KMS-11 (cell line): ENCODE measurements around the gene WDR62.

Experiments used
- H2AFZ ChIP-seq: fragments of 200-600 bp; sonication (generic); 2 replicates; pipeline ENCODE4 v1.6.1; 2016; ENCODE audit warnings: antibody characterized with exemption, mixed run types, low read depth
- H3K27ac ChIP-seq: fragments of 200-600 bp; sonication (generic); 2 replicates; pipeline ENCODE4 v1.6.1; 2016; ENCODE audit warnings: mild to moderate bottlenecking, mixed run types
- H3K27me3 ChIP-seq: fragments of 200-600 bp; sonication (generic); 2 replicates; pipeline ENCODE4 v1.6.1; 2017; ENCODE audit warnings: mild to moderate bottlenecking, low read depth, mixed run types, moderate library complexity; ENCODE audit not compliant: insufficient read depth
- H3K36me3 ChIP-seq: fragments of 200-600 bp; sonication (generic); 2 replicates; pipeline ENCODE4 v1.6.1; 2017; ENCODE audit warnings: mild to moderate bottlenecking, mixed run types; ENCODE audit not compliant: insufficient read depth
- H3K4me1 ChIP-seq: fragments of 200-600 bp; sonication (generic); 2 replicates; pipeline ENCODE4 v1.6.1; 2016; ENCODE audit warnings: mild to moderate bottlenecking, low read depth, mixed run types; ENCODE audit not compliant: poor library complexity, severe bottlenecking
- H3K4me2 ChIP-seq: fragments of 200-600 bp; sonication (generic); 2 replicates; pipeline ENCODE4 v1.7.0; 2016; ENCODE audit warnings: mild to moderate bottlenecking, mixed run types
- H3K4me3 ChIP-seq: fragments of 200-600 bp; sonication (generic); IDR thresholded peaks from 2 replicates; pipeline ENCODE4 v1.6.1; 2017; ENCODE audit warnings: low read depth, low read length, mixed read lengths; ENCODE audit not compliant: insufficient read depth
- H3K79me2 ChIP-seq: fragments of 200-600 bp; sonication (generic); 2 replicates; pipeline ENCODE4 v1.6.1; 2016; ENCODE audit warnings: low read depth, mixed run types; ENCODE audit not compliant: insufficient read depth
- H3K9ac ChIP-seq: fragments of 200-600 bp; sonication (generic); 2 replicates; pipeline ENCODE4 v1.6.1; 2016; ENCODE audit warnings: mild to moderate bottlenecking, mixed run types
- H4K20me1 ChIP-seq: fragments of 200-600 bp; sonication (generic); 2 replicates; pipeline ENCODE4 v1.6.1; 2016; ENCODE audit warnings: mild to moderate bottlenecking, mixed run types; ENCODE audit not compliant: insufficient read depth
- TF ChIP-seq, protein P1 (sequence below): fragments of 200-600 bp; sonication (generic); conservative IDR thresholded peaks from 2 replicates; pipeline ENCODE4 v1.6.1; 2017; ENCODE audit warnings: low read depth, mild to moderate bottlenecking, antibody characterized with exemption, low read length, moderate library complexity, mixed read lengths

WDR62 gene

DNA sequence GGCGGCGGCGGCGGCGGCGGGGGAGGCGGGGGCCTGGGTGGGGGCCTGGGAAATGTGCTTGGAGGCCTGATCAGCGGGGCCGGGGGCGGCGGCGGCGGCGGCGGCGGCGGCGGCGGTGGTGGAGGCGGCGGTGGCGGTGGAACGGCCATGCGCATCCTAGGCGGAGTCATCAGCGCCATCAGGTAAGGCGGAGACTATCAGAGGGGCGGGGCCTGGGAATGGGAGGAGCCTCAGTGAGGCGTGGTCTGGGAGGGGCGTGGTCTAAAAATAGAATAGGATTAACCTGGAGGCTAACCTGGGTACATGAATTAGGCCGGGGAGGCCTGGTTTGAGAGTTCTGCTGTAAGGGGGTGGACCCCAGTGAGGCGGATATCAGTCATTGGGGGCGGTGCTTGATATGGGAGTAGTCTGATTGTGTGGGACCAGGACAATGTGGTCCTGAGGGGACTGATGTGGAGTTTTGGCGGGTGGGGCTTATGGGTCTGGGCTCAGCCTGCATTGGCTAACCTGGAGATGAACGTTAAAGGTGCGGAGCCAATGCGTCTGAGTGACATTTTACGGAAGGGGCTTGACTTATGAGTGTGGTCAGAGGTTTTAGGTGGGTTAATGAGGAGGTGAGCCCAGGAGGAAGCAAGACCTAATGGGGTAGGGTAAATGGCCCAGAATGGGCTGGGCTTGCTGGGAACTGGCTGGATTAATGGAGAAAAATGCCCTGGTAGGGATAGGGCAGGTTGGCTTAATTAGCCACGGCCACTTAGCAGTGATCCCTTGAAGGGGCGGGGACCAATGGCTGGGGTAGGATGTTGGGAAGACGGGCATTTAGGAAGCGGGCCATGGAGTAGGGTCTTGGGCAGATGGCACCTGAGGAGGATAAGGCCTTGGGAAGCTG is 86.6 kb downstream of the WDR62 start:
- H3K4me1 ChIP-seq, result peaks cover 36% of the 10 kb centered on the region
- H3K79me2 ChIP-seq, result peaks cover 18% of the 10 kb centered on the region; the same call in 1 of the 2 replicates
- H3K27me3 ChIP-seq, result no peaks in the 10 kb centered on the region
- TF ChIP-seq, protein P1, sequence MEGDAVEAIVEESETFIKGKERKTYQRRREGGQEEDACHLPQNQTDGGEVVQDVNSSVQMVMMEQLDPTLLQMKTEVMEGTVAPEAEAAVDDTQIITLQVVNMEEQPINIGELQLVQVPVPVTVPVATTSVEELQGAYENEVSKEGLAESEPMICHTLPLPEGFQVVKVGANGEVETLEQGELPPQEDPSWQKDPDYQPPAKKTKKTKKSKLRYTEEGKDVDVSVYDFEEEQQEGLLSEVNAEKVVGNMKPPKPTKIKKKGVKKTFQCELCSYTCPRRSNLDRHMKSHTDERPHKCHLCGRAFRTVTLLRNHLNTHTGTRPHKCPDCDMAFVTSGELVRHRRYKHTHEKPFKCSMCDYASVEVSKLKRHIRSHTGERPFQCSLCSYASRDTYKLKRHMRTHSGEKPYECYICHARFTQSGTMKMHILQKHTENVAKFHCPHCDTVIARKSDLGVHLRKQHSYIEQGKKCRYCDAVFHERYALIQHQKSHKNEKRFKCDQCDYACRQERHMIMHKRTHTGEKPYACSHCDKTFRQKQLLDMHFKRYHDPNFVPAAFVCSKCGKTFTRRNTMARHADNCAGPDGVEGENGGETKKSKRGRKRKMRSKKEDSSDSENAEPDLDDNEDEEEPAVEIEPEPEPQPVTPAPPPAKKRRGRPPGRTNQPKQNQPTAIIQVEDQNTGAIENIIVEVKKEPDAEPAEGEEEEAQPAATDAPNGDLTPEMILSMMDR, result no peak
- H3K4me2 ChIP-seq, result peak overlapping the region; percentile 93
- peak overlapping the region; percentile 91; the same call in 1 of the 2 replicates for H3K9ac ChIP-seq
- no peak overlapping the region for H2AFZ ChIP-seq
- peak overlapping the region; percentile 88; the same call in 1 of the 2 replicates for H3K27ac ChIP-seq
- no peaks in the 10 kb centered on the region for H4K20me1 ChIP-seq
- H3K36me3 ChIP-seq, result peaks cover 4% of the 10 kb centered on the region; the same call in 1 of the 2 replicates
- no peak overlapping the region for H3K4me3 ChIP-seq

GRCh38 chr19:36142046-36142445 is 87.3 kb downstream of the WDR62 start:
- H3K4me2 ChIP-seq, result no peak overlapping the region; the same call in 1 of the 2 replicates
- TF ChIP-seq, protein P1, result no peak
- H3K36me3 ChIP-seq, result peaks cover 4% of the 10 kb centered on the region; the same call in 1 of the 2 replicates
- H4K20me1 ChIP-seq, result no peaks in the 10 kb centered on the region
- H3K4me1 ChIP-seq, result peaks cover 32% of the 10 kb centered on the region
- peaks cover 18% of the 10 kb centered on the region; the same call in 1 of the 2 replicates for H3K79me2 ChIP-seq
- no peak overlapping the region for H2AFZ ChIP-seq
- H3K27ac ChIP-seq, result no peak overlapping the region
- H3K9ac ChIP-seq, result no peak overlapping the region
- H3K4me3 ChIP-seq, result no peak overlapping the region
- no peaks in the 10 kb centered on the region for H3K27me3 ChIP-seq

DNA sequence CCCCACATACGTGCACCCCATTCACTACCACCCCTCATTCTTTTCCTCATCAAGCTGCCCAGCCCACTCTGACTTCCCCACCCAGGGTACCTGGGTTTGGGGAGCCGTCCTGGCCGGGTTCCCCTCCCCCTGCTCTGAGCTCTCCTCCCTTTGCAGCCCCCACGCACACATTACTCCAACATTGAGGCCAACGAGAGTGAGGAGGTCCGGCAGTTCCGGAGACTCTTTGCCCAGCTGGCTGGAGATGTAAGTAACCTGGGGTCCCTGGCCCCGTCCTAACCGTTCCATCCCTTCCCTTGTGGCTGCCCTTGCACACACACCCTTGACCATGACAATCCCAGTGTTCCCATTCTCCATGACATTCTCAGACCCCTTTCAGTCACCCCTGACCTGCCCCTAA is 87.8 kb downstream of the WDR62 start:
- Histone ChIP-seq H3K9ac (no peak overlapping the region), H3K4me1 (peaks cover 27% of the 10 kb centered on the region), H3K36me3 (peaks cover 4% of the 10 kb centered on the region; the same call in 1 of the 2 replicates), H3K4me2 (no peak overlapping the region), H3K27ac (no peak overlapping the region), H4K20me1 (no peaks in the 10 kb centered on the region), H3K79me2 (peaks cover 18% of the 10 kb centered on the region; the same call in 1 of the 2 replicates), H3K4me3 (no peak overlapping the region), H2AFZ (no peak overlapping the region), H3K27me3 (no peaks in the 10 kb centered on the region)
- TF ChIP-seq, protein P1, result no peak

GRCh38 chr19:36144624-36145023 is 89.9 kb downstream of the WDR62 start:
- Histone ChIP-seq H3K36me3 (peaks cover 4% of the 10 kb centered on the region; the same call in 1 of the 2 replicates), H3K27ac (no peak overlapping the region), H3K9ac (no peak overlapping the region), H3K4me2 (no peak overlapping the region), H3K79me2 (peaks cover 18% of the 10 kb centered on the region; the same call in 1 of the 2 replicates), H2AFZ (no peak overlapping the region), H3K27me3 (no peaks in the 10 kb centered on the region), H4K20me1 (no peaks in the 10 kb centered on the region), H3K4me3 (no peak overlapping the region), H3K4me1 (peaks cover 8% of the 10 kb centered on the region)
- TF ChIP-seq, protein P1, result no peak
